ENCODE data around the gene FMO4.
"Not testable (repeated sequence)": the region's sequence is repeated elsewhere in the genome, so short reads cannot be mapped to it uniquely, and the experiment has no call there.

FMO4 gene

GRCh38 chr1:171329251-171329650 is 15.3 kb downstream of the FMO4 start:
- no peaks in the 10 kb centered on the region for H3K9me3 ChIP-seq (ENCODE audit: control extremely low read depth in 1 of 5, control insufficient read depth in 4 of 5, insufficient read depth in 2 of 5, low read depth in 1 of 5, low read length in 4 of 5)
- ChIA-PET POLR2A (no interaction called here), CTCF (no interaction called here)
- no peaks in the 10 kb centered on the region for H3K27me3 ChIP-seq (replicated peaks in 2 of 5; ENCODE audit: control insufficient read depth in 4 of 5, insufficient read depth in 5 of 5, low read length in 4 of 5)
- 95% methylated on average over 6 of the region's 7 CpGs for WGBS (ENCODE audit: insufficient coverage)
- no peak for DNase-seq
- no peaks in the 10 kb centered on the region for H3K36me3 ChIP-seq (ENCODE audit: control insufficient read depth in 4 of 4, insufficient read depth in 4 of 4, low read length in 3 of 4)
- no peak overlapping the region for H3K4me3 ChIP-seq (ENCODE audit: control insufficient read depth in 1 of 7, extremely low read depth in 1 of 7, insufficient read depth in 4 of 7, low read depth in 2 of 7, low read length in 6 of 7)
- H3K27ac ChIP-seq (ENCODE audit: insufficient read depth in 1 of 2, low read depth in 1 of 2, low read length in 2 of 2, poor library complexity in 1 of 2, severe bottlenecking in 2 of 2): no peak overlapping the region
- no peaks in the 10 kb centered on the region for H3K4me1 ChIP-seq (ENCODE audit: control extremely low read depth in 1 of 4, control insufficient read depth in 4 of 4, insufficient read depth in 4 of 4, low read length in 3 of 4)

GRCh38 chr1:171334024-171334640 is 20.1 kb downstream of the FMO4 start:
- H3K27me3 ChIP-seq (replicated peaks in 2 of 5; ENCODE audit: control insufficient read depth in 4 of 5, insufficient read depth in 5 of 5, low read length in 4 of 5): no peaks in the 10 kb centered on the region
- H3K4me1 ChIP-seq (ENCODE audit: control extremely low read depth in 1 of 4, control insufficient read depth in 4 of 4, insufficient read depth in 4 of 4, low read length in 3 of 4): no peaks in the 10 kb centered on the region
- H3K36me3 ChIP-seq (ENCODE audit: control insufficient read depth in 4 of 4, insufficient read depth in 4 of 4, low read length in 3 of 4): peaks cover 0 to 2% (median 0%) of the 10 kb centered on the region in 4 experiments
- 100% methylated on average over 1 of the region's 1 CpG for WGBS (ENCODE audit: insufficient coverage)
- ChIA-PET CTCF (no interaction called here), POLR2A (no interaction called here)
- H3K9me3 ChIP-seq (ENCODE audit: control extremely low read depth in 1 of 5, control insufficient read depth in 4 of 5, insufficient read depth in 2 of 5, low read depth in 1 of 5, low read length in 4 of 5): no peaks in the 10 kb centered on the region
- H3K4me3 ChIP-seq (ENCODE audit: control insufficient read depth in 1 of 7, extremely low read depth in 1 of 7, insufficient read depth in 4 of 7, low read depth in 2 of 7, low read length in 6 of 7): no peak overlapping the region
- DNase-seq: no peak
- H3K27ac ChIP-seq (ENCODE audit: insufficient read depth in 1 of 2, low read depth in 1 of 2, low read length in 2 of 2, poor library complexity in 1 of 2, severe bottlenecking in 2 of 2): no peak overlapping the region

DNA sequence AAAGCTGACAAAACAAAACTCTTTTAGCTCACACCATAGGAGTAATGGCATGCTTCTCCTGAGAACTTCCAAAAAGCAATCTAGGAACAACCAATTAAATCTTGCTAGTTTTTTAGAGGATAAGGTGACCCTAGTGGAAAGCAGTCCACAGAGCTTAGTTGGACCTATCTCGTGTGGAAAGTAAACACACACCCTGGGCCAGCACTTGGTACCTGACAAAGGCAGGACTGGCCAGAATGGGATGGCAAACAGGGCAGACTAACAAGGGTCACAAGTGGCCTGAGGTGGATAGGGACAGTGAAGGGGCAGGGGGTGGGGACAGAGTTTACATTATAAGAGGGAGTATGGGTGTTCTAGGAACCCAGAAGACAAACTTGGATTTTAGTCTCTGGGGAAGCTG is 22.0 kb downstream of the FMO4 start:
- H3K9me3 ChIP-seq (ENCODE audit: control extremely low read depth in 1 of 5, control insufficient read depth in 4 of 5, insufficient read depth in 2 of 5, low read depth in 1 of 5, low read length in 4 of 5): no peaks in the 10 kb centered on the region
- H3K36me3 ChIP-seq (ENCODE audit: control insufficient read depth in 4 of 4, insufficient read depth in 4 of 4, low read length in 3 of 4): peaks cover 0 to 2% (median 0%) of the 10 kb centered on the region in 4 experiments
- WGBS (ENCODE audit: insufficient coverage): 100% methylated on average over 1 of the region's 1 CpG
- ChIA-PET CTCF (interaction anchor here (0.9 kb wide), 1 partner anchor 8 kb away, joined by 3 read pairs; no protein-coding TSS in a partner anchor), POLR2A (no interaction called here)
- H3K27ac ChIP-seq (ENCODE audit: insufficient read depth in 1 of 2, low read depth in 1 of 2, low read length in 2 of 2, poor library complexity in 1 of 2, severe bottlenecking in 2 of 2): no peak overlapping the region
- H3K4me3 ChIP-seq (ENCODE audit: control insufficient read depth in 1 of 7, extremely low read depth in 1 of 7, insufficient read depth in 4 of 7, low read depth in 2 of 7, low read length in 6 of 7): no peak overlapping the region
- no peak for DNase-seq
- no peaks in the 10 kb centered on the region for H3K4me1 ChIP-seq (ENCODE audit: control extremely low read depth in 1 of 4, control insufficient read depth in 4 of 4, insufficient read depth in 4 of 4, low read length in 3 of 4)
- H3K27me3 ChIP-seq (replicated peaks in 2 of 5; ENCODE audit: control insufficient read depth in 4 of 5, insufficient read depth in 5 of 5, low read length in 4 of 5): no peaks in the 10 kb centered on the region

GRCh38 chr1:171339345-171339744 is 25.4 kb downstream of the FMO4 start:
- H3K27me3 ChIP-seq (replicated peaks in 2 of 5; ENCODE audit: control insufficient read depth in 4 of 5, insufficient read depth in 5 of 5, low read length in 4 of 5); H3K27ac ChIP-seq (ENCODE audit: insufficient read depth in 1 of 2, low read depth in 1 of 2, low read length in 2 of 2, poor library complexity in 1 of 2, severe bottlenecking in 2 of 2); H3K4me3 ChIP-seq (ENCODE audit: control insufficient read depth in 1 of 7, extremely low read depth in 1 of 7, insufficient read depth in 4 of 7, low read depth in 2 of 7, low read length in 6 of 7); H3K36me3 ChIP-seq (ENCODE audit: control insufficient read depth in 4 of 4, insufficient read depth in 4 of 4, low read length in 3 of 4); DNase-seq; H3K4me1 ChIP-seq (ENCODE audit: control extremely low read depth in 1 of 4, control insufficient read depth in 4 of 4, insufficient read depth in 4 of 4, low read length in 3 of 4); CTCF ChIA-PET; H3K9me3 ChIP-seq (ENCODE audit: control extremely low read depth in 1 of 5, control insufficient read depth in 4 of 5, insufficient read depth in 2 of 5, low read depth in 1 of 5, low read length in 4 of 5); POLR2A ChIA-PET: not testable (repeated sequence)
- WGBS (ENCODE audit: insufficient coverage): 100% methylated on average over 2 of the region's 6 CpGs

- Histone ChIP-seq H3K9me3 (ENCODE audit: control extremely low read depth in 1 of 5, control insufficient read depth in 4 of 5, insufficient read depth in 2 of 5, low read depth in 1 of 5, low read length in 4 of 5) (peaks cover 0 to 5% (median 0%) of the 10 kb centered on the region in 5 experiments), H3K27me3 (replicated peaks in 2 of 5; ENCODE audit: control insufficient read depth in 4 of 5, insufficient read depth in 5 of 5, low read length in 4 of 5) (no peaks in the 10 kb centered on the region), H3K36me3 (ENCODE audit: control insufficient read depth in 4 of 4, insufficient read depth in 4 of 4, low read length in 3 of 4) (no peaks in the 10 kb centered on the region), H3K4me3 (ENCODE audit: control insufficient read depth in 1 of 7, extremely low read depth in 1 of 7, insufficient read depth in 4 of 7, low read depth in 2 of 7, low read length in 6 of 7) (no peak overlapping the region), H3K4me1 (ENCODE audit: control extremely low read depth in 1 of 4, control insufficient read depth in 4 of 4, insufficient read depth in 4 of 4, low read length in 3 of 4) (no peaks in the 10 kb centered on the region), H3K27ac (ENCODE audit: insufficient read depth in 1 of 2, low read depth in 1 of 2, low read length in 2 of 2, poor library complexity in 1 of 2, severe bottlenecking in 2 of 2) (no peak overlapping the region)
- 95% methylated on average over 4 of the region's 5 CpGs for WGBS (ENCODE audit: insufficient coverage)
- ChIA-PET CTCF (interaction anchor here (0.7 kb wide), 1 partner anchor 8 kb away, joined by 3 read pairs; no protein-coding TSS in a partner anchor), POLR2A (no interaction called here)
- DNase-seq: no peak
Observed at GRCh38 chr1:171343727-171344472, 29.9 kb downstream of the FMO4 start.

GRCh38 chr1:171344473-171344820 is 30.5 kb downstream of the FMO4 start:
- no peaks in the 10 kb centered on the region for H3K27me3 ChIP-seq (replicated peaks in 2 of 5; ENCODE audit: control insufficient read depth in 4 of 5, insufficient read depth in 5 of 5, low read length in 4 of 5)
- ChIA-PET CTCF (interaction anchor here (0.7 kb wide), 1 partner anchor 9 kb away, joined by 3 read pairs; no protein-coding TSS in a partner anchor), POLR2A (no interaction called here)
- no peaks in the 10 kb centered on the region for H3K36me3 ChIP-seq (ENCODE audit: control insufficient read depth in 4 of 4, insufficient read depth in 4 of 4, low read length in 3 of 4)
- H3K4me1 ChIP-seq (ENCODE audit: control extremely low read depth in 1 of 4, control insufficient read depth in 4 of 4, insufficient read depth in 4 of 4, low read length in 3 of 4): no peaks in the 10 kb centered on the region
- peaks cover 0 to 5% (median 0%) of the 10 kb centered on the region in 5 experiments for H3K9me3 ChIP-seq (ENCODE audit: control extremely low read depth in 1 of 5, control insufficient read depth in 4 of 5, insufficient read depth in 2 of 5, low read depth in 1 of 5, low read length in 4 of 5)
- no peak overlapping the region for H3K27ac ChIP-seq (ENCODE audit: insufficient read depth in 1 of 2, low read depth in 1 of 2, low read length in 2 of 2, poor library complexity in 1 of 2, severe bottlenecking in 2 of 2)
- WGBS (ENCODE audit: insufficient coverage): 94% methylated on average over 6 of the region's 6 CpGs
- H3K4me3 ChIP-seq (ENCODE audit: control insufficient read depth in 1 of 7, extremely low read depth in 1 of 7, insufficient read depth in 4 of 7, low read depth in 2 of 7, low read length in 6 of 7): no peak overlapping the region
- no peak for DNase-seq

GRCh38 chr1:171345536-171345935 is 31.6 kb downstream of the FMO4 start:
- no peaks in the 10 kb centered on the region for H3K36me3 ChIP-seq (ENCODE audit: control insufficient read depth in 4 of 4, insufficient read depth in 4 of 4, low read length in 3 of 4)
- no peak for DNase-seq
- H3K27me3 ChIP-seq (replicated peaks in 2 of 5; ENCODE audit: control insufficient read depth in 4 of 5, insufficient read depth in 5 of 5, low read length in 4 of 5): no peaks in the 10 kb centered on the region
- no peak overlapping the region for H3K27ac ChIP-seq (ENCODE audit: insufficient read depth in 1 of 2, low read depth in 1 of 2, low read length in 2 of 2, poor library complexity in 1 of 2, severe bottlenecking in 2 of 2)
- H3K4me3 ChIP-seq (ENCODE audit: control insufficient read depth in 1 of 7, extremely low read depth in 1 of 7, insufficient read depth in 4 of 7, low read depth in 2 of 7, low read length in 6 of 7): no peak overlapping the region
- CTCF ChIA-PET: no interaction called here
- peaks cover 0 to 5% (median 0%) of the 10 kb centered on the region in 5 experiments for H3K9me3 ChIP-seq (ENCODE audit: control extremely low read depth in 1 of 5, control insufficient read depth in 4 of 5, insufficient read depth in 2 of 5, low read depth in 1 of 5, low read length in 4 of 5)
- POLR2A ChIA-PET: no interaction called here
- no peaks in the 10 kb centered on the region for H3K4me1 ChIP-seq (ENCODE audit: control extremely low read depth in 1 of 4, control insufficient read depth in 4 of 4, insufficient read depth in 4 of 4, low read length in 3 of 4)

Measured in common myeloid progenitor, CD34-positive (primary cell).